Mucosa of rectum (tissue), 2 donors: ENCODE results near the gene SLC37A4.
"Not testable (repeated sequence)": the region's sequence is repeated elsewhere in the genome, so short reads cannot be mapped to it uniquely, and the experiment has no call there.

Source experiments
- H3K27ac ChIP-seq, 2 donors: one replicate each; pipeline ENCODE4 v1.7.0; 2013; ENCODE audit warnings: inconsistent platforms in 2 of 2, low read depth in 2 of 2, low read length in 2 of 2
- H3K27me3 ChIP-seq, 2 donors: one replicate each; pipeline ENCODE4 v1.7.0; 2013; ENCODE audit warnings: low read length in 2 of 2; ENCODE audit not compliant: control insufficient read depth in 2 of 2, insufficient read depth in 2 of 2
- H3K36me3 ChIP-seq, 2 donors: one replicate each; pipeline ENCODE4 v1.7.0; 2013; ENCODE audit warnings: low read length in 2 of 2; ENCODE audit not compliant: control insufficient read depth in 2 of 2, insufficient read depth in 2 of 2
- H3K4me1 ChIP-seq, 2 donors: one replicate each; pipeline ENCODE4 v1.7.0; 2013; ENCODE audit warnings: low read length in 2 of 2, mild to moderate bottlenecking in 1 of 2; ENCODE audit not compliant: control insufficient read depth in 2 of 2, insufficient read depth in 2 of 2
- H3K4me3 ChIP-seq, 2 donors: one replicate each; pipeline ENCODE4 v1.7.0; 2013; ENCODE audit warnings: low read length in 2 of 2
- H3K9ac ChIP-seq, 2 donors: one replicate each; pipeline ENCODE4 v1.7.0; 2013; ENCODE audit warnings: low read length in 2 of 2, low read depth in 1 of 2, mild to moderate bottlenecking in 1 of 2
- H3K9me3 ChIP-seq, 2 donors: one replicate each; pipeline ENCODE4 v1.7.0; 2013; ENCODE audit warnings: low read length in 2 of 2; ENCODE audit not compliant: control insufficient read depth in 2 of 2
- donor health status: healthy.
- donor health status: Normal muscosa, but diverticular disease.

Gene SLC37A4

DNA sequence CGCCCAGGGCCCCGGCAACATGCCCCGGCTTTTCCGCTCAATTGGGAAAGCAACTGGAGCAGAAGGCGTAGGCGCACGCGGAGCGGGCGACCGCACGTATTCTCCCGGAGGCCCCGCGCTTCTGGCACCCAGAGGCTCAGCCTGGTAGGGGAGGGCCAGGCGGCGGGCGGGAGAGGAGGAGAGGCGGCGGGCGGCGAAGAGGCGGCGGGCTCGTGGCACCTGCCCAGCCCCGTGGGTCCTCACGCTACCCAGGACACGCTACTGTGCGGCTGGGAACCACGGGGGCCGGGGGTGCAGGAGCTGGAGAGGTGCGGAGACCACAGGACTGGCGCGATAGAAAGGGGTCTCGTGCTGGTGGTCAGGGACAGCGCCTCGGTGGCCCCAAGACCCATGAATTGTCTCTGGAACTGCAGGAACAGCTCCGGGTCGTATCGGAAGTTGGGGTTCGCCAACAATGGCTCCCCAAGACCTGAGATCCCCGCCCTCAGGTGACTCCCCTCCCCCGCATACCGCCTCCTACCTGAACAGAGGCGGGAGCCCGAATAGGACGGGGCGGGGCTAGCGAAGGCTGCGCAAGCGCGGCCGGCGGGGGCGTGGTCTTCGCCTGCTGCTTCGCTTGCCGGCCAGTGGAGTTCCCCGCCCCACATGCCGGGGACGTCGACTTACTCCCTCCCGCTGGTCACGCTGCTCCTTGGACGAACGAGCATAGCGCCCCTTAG is at the start of gene SLC37A4:
TSS of gene SLC37A4 (minus strand) at position 549 of the 719 bp plus-strand sequence.
- peaks cover 39% of the 10 kb centered on the region in 2 donors for H3K4me1 ChIP-seq
- H3K36me3 ChIP-seq = peaks cover 9 to 14% of the 10 kb centered on the region in 2 donors
- H3K9me3 ChIP-seq = no peaks in the 10 kb centered on the region
- H3K27ac ChIP-seq = peak within 1 kb of the TSS; percentile 90 to 93
- H3K9ac ChIP-seq = peak within 1 kb of the TSS; percentile 74 to 96
- H3K27me3 ChIP-seq = no peaks in the 10 kb centered on the region
- H3K4me3 ChIP-seq = peak within 1 kb of the TSS; percentile 80 to 91

- Histone ChIP-seq H3K9me3 (no peaks in the 10 kb centered on the region), H3K9ac (no peak overlapping the region), H3K27me3 (no peaks in the 10 kb centered on the region), H3K4me1 (no peaks in the 10 kb centered on the region), H3K36me3 (peaks cover 51 to 58% of the 10 kb centered on the region in 2 donors), H3K4me3 (no peak overlapping the region), H3K27ac (no peak overlapping the region)
These were observed 48.2 kb upstream of the SLC37A4 start for GRCh38 chr11:119078675-119079420.

- H3K36me3 ChIP-seq = peaks cover 61 to 68% of the 10 kb centered on the region in 2 donors
These were observed 47.2 kb upstream of the SLC37A4 start for GRCh38 chr11:119077839-119078238.

GRCh38 chr11:119067371-119068222 is 36.9 kb upstream of the SLC37A4 start, which contains the start of gene VPS11:
VPS11 (plus strand) TSS chr11:119067818; CDS start chr11:119067824, 6 bp downstream.
- Histone ChIP-seq H3K27ac (peak within 1 kb of the TSS; percentile 84 to 88), H3K27me3 (no peaks in the 10 kb centered on the region), H3K9ac (peak within 1 kb of the TSS; percentile 71 to 96), H3K36me3 (peaks cover 18 to 23% of the 10 kb centered on the region in 2 donors), H3K9me3 (no peaks in the 10 kb centered on the region), H3K4me3 (peak within 1 kb of the TSS; percentile 78 to 94), H3K4me1 (peaks cover 3 to 14% of the 10 kb centered on the region in 2 donors)

More at GRCh38 chr11:119077839-119078238, 47.2 kb upstream of the SLC37A4 start:
- Histone ChIP-seq H3K4me3 (no peak overlapping the region), H3K27me3 (no peaks in the 10 kb centered on the region), H3K4me1 (no peaks in the 10 kb centered on the region), H3K9me3 (no peaks in the 10 kb centered on the region), H3K9ac (no peak overlapping the region), H3K27ac (no peak overlapping the region)

DNA sequence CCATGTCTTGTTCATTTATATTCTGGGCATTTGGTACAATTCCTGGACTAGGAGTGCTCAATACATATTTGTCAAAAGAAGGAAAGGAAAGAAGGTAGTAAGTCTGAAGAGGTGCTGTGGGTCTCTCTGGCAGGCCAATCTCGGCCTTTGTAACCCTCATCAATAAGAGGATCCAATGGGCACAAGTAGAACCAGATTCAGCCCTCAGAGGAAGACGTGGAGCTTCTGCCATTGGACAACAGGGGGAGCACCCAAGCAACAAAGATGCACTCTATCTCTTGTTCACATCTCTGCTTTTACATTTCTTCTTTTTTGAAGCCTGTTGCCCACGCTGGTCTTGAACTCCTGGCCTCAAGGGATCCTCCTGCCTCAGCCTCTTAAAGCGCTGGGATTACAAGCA is 34.7 kb upstream of the SLC37A4 start:
- Histone ChIP-seq H3K4me1 (peaks cover 3 to 14% of the 10 kb centered on the region in 2 donors), H3K27ac (no peak overlapping the region), H3K27me3 (no peaks in the 10 kb centered on the region), H3K36me3 (peaks cover 3 to 9% of the 10 kb centered on the region in 2 donors), H3K4me3 (no peak overlapping the region), H3K9me3 (no peaks in the 10 kb centered on the region), H3K9ac (no peak overlapping the region)

- peaks cover 8 to 9% of the 10 kb centered on the region in 2 donors for H3K4me1 ChIP-seq
- H3K27me3 ChIP-seq = no peaks in the 10 kb centered on the region
- H3K9me3 ChIP-seq = no peaks in the 10 kb centered on the region
- no peaks in the 10 kb centered on the region for H3K36me3 ChIP-seq
- no peak overlapping the region for H3K9ac ChIP-seq
- H3K27ac ChIP-seq = no peak overlapping the region
- no peak overlapping the region for H3K4me3 ChIP-seq
These were observed 32.1 kb upstream of the SLC37A4 start for GRCh38 chr11:119062779-119063178.

GRCh38 chr11:119061256-119061655 is 30.6 kb upstream of the SLC37A4 start:
- Histone ChIP-seq H3K27me3 (no peaks in the 10 kb centered on the region), H3K27ac (no peak overlapping the region), H3K9ac (no peak overlapping the region)

GRCh38 chr11:119059128-119059527 is 28.5 kb upstream of the SLC37A4 start:
- H3K27me3 ChIP-seq, H3K27ac ChIP-seq, H3K9me3 ChIP-seq, H3K9ac ChIP-seq, H3K4me3 ChIP-seq: not testable (repeated sequence)
- peaks cover 13 to 20% of the 10 kb centered on the region in 2 donors for H3K4me1 ChIP-seq
- H3K36me3 ChIP-seq = peaks cover 5 to 12% of the 10 kb centered on the region in 2 donors

More at GRCh38 chr11:119061256-119061655, 30.6 kb upstream of the SLC37A4 start:
- Histone ChIP-seq H3K4me3 (no peak overlapping the region), H3K4me1 (peaks cover 7 to 12% of the 10 kb centered on the region in 2 donors), H3K9me3 (no peaks in the 10 kb centered on the region), H3K36me3 (no peaks in the 10 kb centered on the region)

GRCh38 chr11:119057000-119057769 is 26.5 kb upstream of the SLC37A4 start, which contains the start of gene HYOU1:
HYOU1 (minus strand) TSS chr11:119057205; CDS start chr11:119056160, 1,045 bp downstream.
- peak within 1 kb of the TSS; percentile 77 to 88 for H3K9ac ChIP-seq
- peak within 1 kb of the TSS; percentile 86 to 89 for H3K4me3 ChIP-seq
- peaks cover 13 to 20% of the 10 kb centered on the region in 2 donors for H3K4me1 ChIP-seq
- H3K36me3 ChIP-seq = peaks cover 24 to 27% of the 10 kb centered on the region in 2 donors
- no peaks in the 10 kb centered on the region for H3K9me3 ChIP-seq
- peak within 1 kb of the TSS; percentile 83 to 87 for H3K27ac ChIP-seq
- no peaks in the 10 kb centered on the region for H3K27me3 ChIP-seq
